Measurements from ENCODE around the gene ANKRD63.

DNA sequence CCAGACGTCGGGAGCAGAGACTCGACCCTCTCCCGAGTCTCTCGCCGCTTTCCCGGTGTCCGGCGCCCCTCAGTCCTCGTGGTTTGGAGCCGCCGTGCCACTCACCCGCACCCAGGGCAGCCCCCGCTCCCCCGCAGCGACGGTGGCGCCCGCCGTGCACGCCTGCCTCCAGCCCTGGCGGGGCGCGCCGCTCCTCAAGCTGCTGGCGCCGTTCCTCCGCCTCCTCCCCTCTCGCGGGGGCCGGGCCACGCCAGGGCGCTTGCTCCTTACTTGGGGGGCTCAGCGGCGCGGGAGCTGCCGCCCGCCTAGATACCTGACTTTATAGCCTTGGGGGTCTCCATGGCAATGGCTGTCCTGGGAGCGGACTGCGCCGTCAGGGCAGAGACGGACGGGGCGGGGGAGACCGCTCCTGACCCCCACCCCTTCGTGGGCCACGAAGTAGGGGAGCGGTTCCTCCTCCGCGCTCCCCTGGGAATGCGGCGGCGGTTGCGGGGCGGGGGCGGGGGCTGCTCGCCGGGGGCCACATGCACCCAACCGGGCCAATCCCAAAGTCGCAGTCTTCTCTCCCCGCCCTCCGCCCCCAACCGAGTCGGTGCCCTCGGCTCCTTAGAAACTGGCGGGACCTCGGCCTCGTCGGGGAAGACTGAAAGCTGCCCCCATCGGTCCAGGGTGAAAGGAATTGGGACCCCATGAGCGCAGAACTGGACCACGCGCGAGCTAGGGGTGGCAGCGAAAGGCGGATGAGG lies at the start of gene ANKRD63:
- TF ChIP-seq, protein P1, sequence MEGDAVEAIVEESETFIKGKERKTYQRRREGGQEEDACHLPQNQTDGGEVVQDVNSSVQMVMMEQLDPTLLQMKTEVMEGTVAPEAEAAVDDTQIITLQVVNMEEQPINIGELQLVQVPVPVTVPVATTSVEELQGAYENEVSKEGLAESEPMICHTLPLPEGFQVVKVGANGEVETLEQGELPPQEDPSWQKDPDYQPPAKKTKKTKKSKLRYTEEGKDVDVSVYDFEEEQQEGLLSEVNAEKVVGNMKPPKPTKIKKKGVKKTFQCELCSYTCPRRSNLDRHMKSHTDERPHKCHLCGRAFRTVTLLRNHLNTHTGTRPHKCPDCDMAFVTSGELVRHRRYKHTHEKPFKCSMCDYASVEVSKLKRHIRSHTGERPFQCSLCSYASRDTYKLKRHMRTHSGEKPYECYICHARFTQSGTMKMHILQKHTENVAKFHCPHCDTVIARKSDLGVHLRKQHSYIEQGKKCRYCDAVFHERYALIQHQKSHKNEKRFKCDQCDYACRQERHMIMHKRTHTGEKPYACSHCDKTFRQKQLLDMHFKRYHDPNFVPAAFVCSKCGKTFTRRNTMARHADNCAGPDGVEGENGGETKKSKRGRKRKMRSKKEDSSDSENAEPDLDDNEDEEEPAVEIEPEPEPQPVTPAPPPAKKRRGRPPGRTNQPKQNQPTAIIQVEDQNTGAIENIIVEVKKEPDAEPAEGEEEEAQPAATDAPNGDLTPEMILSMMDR (IDR thresholded peaks at IDR 0.05) = no peak
- TF ChIP-seq POLR2A (IDR thresholded peaks at IDR 0.05) = no peak
- no peak for TF ChIP-seq EP300 (IDR thresholded peaks at IDR 0.05)

Data from ovary (tissue), 3 donors.